Right ventricle myocardium inferior (tissue), 1 donor: ENCODE data around the gene GRK7. TPM values are rescaled to one million over a fixed set of nuclear protein-coding genes. Genes with fewer than 3 reads are reported as not detected.

ENCODE experiments used
- ATAC-seq: fragments of 200-7000 bp; cut with Tn5 transposase; one replicate; pipeline ENCODE4 v1.9.1; 2020; ENCODE audit warnings: mild to moderate bottlenecking, moderate library complexity
- DNase-seq: peaks from one replicate; pipeline ENCODE4 v3.0.0; 2021; ENCODE audit errors: missing footprints
- intact Hi-C: fragments of 100-400 bp; cut with DNase I; formaldehyde crosslinking; loops from one replicate; pipeline ENCODE4 v1.11.0; 2022
- total RNA-seq: library from RNA; stranded (reverse); fragmentation: NEBNext Ultra II Directional; extraction: Animal tissue kit (Norgen Biotek cat#: 25700); gene quantifications from one replicate; pipeline ENCODE4 v1.2.1, GENCODE V29; 2021
- donor health status: DM: no; HTN: yes; CAD: no; lungs with severe emphysema.

The GRK7 gene
- total RNA-seq, 1 donor from 2014 or later: not detected

- intact Hi-C loops: no loop called here
- no peak for ATAC-seq
- DNase-seq: no peak
These were observed 45.4 kb downstream of the GRK7 start for GRCh38 chr3:141808586-141808985.

GRCh38 chr3:141810161-141810560, 47.0 kb downstream of the GRK7 start:
- intact Hi-C loops: no loop called here
- ATAC-seq (no peak), DNase-seq (no peak)

GRCh38 chr3:141811348-141811747, 48.1 kb downstream of the GRK7 start:
- intact Hi-C loops: no loop called here
- DNase-seq (no peak), ATAC-seq (no peak)

- DNase-seq: no peak
These were observed 48.9 kb downstream of the GRK7 start for GRCh38 chr3:141812084-141812483.

GRCh38 chr3:141812586-141812985, 49.4 kb downstream of the GRK7 start:
- DNase-seq (no peak), ATAC-seq (no peak)
- intact Hi-C loops: no loop called here

More at GRCh38 chr3:141812084-141812483, 48.9 kb downstream of the GRK7 start:
- intact Hi-C loops: no loop called here
- no peak for ATAC-seq

Other genes starting within 250 kb of the GRK7 start
- gene RNF7, start 25.1 kb upstream of the GRK7 start, total RNA-seq: 82.6 TPM
- 39.7 TPM for gene ATP1B3, start 113.2 kb downstream of the GRK7 start, total RNA-seq